NT2/D1 (cell line): Measurements from ENCODE around the gene NEURL4.

Source experiments
- YY1 ChIP-seq: IDR thresholded peaks from 2 replicates; pipeline ENCODE4 v1.6.1; 2011; ENCODE audit not compliant: insufficient read length, insufficient read depth
- ZNF274 ChIP-seq: IDR thresholded peaks from 2 replicates; pipeline ENCODE4 v1.6.1; 2011; ENCODE audit warnings: mild to moderate bottlenecking, low read depth, low read length

GRCh38 chr17:7356756-7357155 lies 27.6 kb upstream of the NEURL4 start:
- no peak for TF ChIP-seq YY1
- TF ChIP-seq ZNF274 = no peak
